Suprapubic skin (tissue), 4 donors: Measurements from ENCODE around the gene SMARCA4. TPM values are rescaled to one million over a fixed set of nuclear protein-coding genes. Genes with fewer than 3 reads are reported as not detected.

Experiments used
- DNase-seq, 2 donors: peaks; one replicate each; pipeline ENCODE4 v3.0.0-alpha.2; 2019; ENCODE audit warnings: low spot score in 2 of 2
- H3K27ac ChIP-seq: fragments of 200-600 bp; sonication (generic); one replicate; pipeline ENCODE4 v1.5.1; 2019
- H3K27me3 ChIP-seq: fragments of 200-600 bp; sonication (generic); one replicate; pipeline ENCODE4 v1.5.1; 2019
- H3K36me3 ChIP-seq: fragments of 200-600 bp; sonication (generic); one replicate; pipeline ENCODE4 v1.5.1; 2019
- H3K4me1 ChIP-seq: fragments of 200-600 bp; sonication (generic); one replicate; pipeline ENCODE4 v1.5.1; 2019
- H3K4me3 ChIP-seq: fragments of 200-600 bp; sonication (generic); one replicate; pipeline ENCODE4 v1.5.1; 2019; ENCODE audit warnings: mild to moderate bottlenecking
- H3K9me3 ChIP-seq: fragments of 200-600 bp; sonication (generic); one replicate; pipeline ENCODE4 v1.5.1; 2019
- CTCF ChIP-seq, 2 donors: fragments of 200-600 bp in 1 of 2; fragments of 450-650 bp in 1 of 2; sonication (generic) in 1 of 2; IDR thresholded peaks; one replicate each; pipeline ENCODE4 v1.5.1; 2016 to 2019; ENCODE audit warnings: antibody characterized with exemption in 2 of 2, mild to moderate bottlenecking in 1 of 2, moderate library complexity in 1 of 2
- EP300 ChIP-seq: sonication (generic); formaldehyde crosslinking; IDR thresholded peaks from one replicate; pipeline ENCODE4 v1.6.1; 2017; ENCODE audit warnings: antibody characterized with exemption
- POLR2A ChIP-seq, 2 donors: fragments of 450-650 bp; IDR thresholded peaks; one replicate each; pipeline ENCODE4 v1.6.1; 2017; ENCODE audit warnings: antibody characterized with exemption in 2 of 2, mild to moderate bottlenecking in 2 of 2, moderate library complexity in 2 of 2
- POLR2AphosphoS5 ChIP-seq, 3 donors: sonication (generic); formaldehyde crosslinking; IDR thresholded peaks; one replicate each; pipeline ENCODE4 v1.6.1; 2017; ENCODE audit warnings: antibody characterized with exemption in 3 of 3
- WGBS: methylation state at CpG from one replicate; pipeline ENCODE4 v1.1.5; 2018; 5-methylcytosine and 5-hydroxymethylcytosine counted together
- total RNA-seq, 4 donors: library from RNA; depleted of rRNA; stranded (reverse); fragments of >200 nt; gene quantifications; one replicate each; pipeline ENCODE4 v1.1.0, GENCODE V29; 2016

Gene SMARCA4
- total RNA-seq, 4 donors from 2014 or later, result 85.2 to 142 (median 101) TPM

DNA sequence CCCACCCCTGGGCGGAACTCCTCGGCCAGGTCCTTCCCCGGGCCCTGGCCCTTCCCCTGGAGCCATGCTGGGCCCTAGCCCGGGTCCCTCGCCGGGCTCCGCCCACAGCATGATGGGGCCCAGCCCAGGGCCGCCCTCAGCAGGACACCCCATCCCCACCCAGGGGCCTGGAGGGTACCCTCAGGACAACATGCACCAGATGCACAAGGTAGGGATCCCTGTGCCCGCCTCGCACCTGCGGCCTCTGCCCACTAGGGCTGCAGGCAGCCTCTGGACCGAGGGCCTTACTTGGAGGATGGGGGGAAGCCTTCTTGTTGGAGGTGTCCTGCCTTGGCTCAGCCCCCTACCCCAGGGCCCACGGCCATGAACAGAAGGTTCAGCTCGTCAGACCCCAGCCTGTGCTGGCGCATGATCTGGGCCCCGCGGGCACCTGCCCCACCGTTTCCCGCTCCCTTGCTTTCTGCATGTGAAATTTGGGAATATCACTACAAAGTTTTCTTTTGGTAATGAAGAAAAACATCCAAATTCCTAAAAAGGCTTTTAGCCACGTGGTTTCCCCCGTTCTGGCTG lies 23.4 kb downstream of the SMARCA4 start:
- peaks cover 54% of the 10 kb centered on the region for H3K36me3 ChIP-seq
- no peaks in the 10 kb centered on the region for H3K27me3 ChIP-seq
- no peak overlapping the region for H3K27ac ChIP-seq
- no peak for DNase-seq
- H3K4me1 ChIP-seq, result no peaks in the 10 kb centered on the region
- H3K9me3 ChIP-seq, result no peaks in the 10 kb centered on the region
- WGBS, result 92% methylated on average over 9 of the region's 21 CpGs
- TF ChIP-seq POLR2AphosphoS5 (IDR thresholded peaks at IDR 0.05) (no peak), EP300 (no peak), CTCF (IDR thresholded peaks at IDR 0.05) (no peak), POLR2A (IDR thresholded peaks at IDR 0.05) (no peak)
- no peak overlapping the region for H3K4me3 ChIP-seq

GRCh38 chr19:10985502-10985901 lies 24.7 kb downstream of the SMARCA4 start:
- Histone ChIP-seq H3K36me3 (peaks cover 66% of the 10 kb centered on the region), H3K4me3 (no peak overlapping the region), H3K9me3 (no peaks in the 10 kb centered on the region), H3K4me1 (no peaks in the 10 kb centered on the region), H3K27ac (no peak overlapping the region), H3K27me3 (no peaks in the 10 kb centered on the region)
- WGBS, result 90% methylated on average over 9 of the region's 10 CpGs
- DNase-seq, result no peak
- TF ChIP-seq POLR2AphosphoS5 (IDR thresholded peaks at IDR 0.05) (no peak), POLR2A (IDR thresholded peaks at IDR 0.05) (no peak), CTCF (IDR thresholded peaks at IDR 0.05) (no peak)

GRCh38 chr19:10986301-10987127 lies 25.7 kb downstream of the SMARCA4 start:
- peaks cover 76% of the 10 kb centered on the region for H3K36me3 ChIP-seq
- no peaks in the 10 kb centered on the region for H3K9me3 ChIP-seq
- no peak for DNase-seq
- H3K4me3 ChIP-seq, result no peak overlapping the region
- H3K4me1 ChIP-seq, result no peaks in the 10 kb centered on the region
- TF ChIP-seq EP300 (no peak), POLR2A (IDR thresholded peaks at IDR 0.05) (no peak), POLR2AphosphoS5 (IDR thresholded peaks at IDR 0.05) (no peak), CTCF (IDR thresholded peaks at IDR 0.05) (no peak)
- WGBS, result 86% methylated on average over 4 of the region's 32 CpGs
- no peaks in the 10 kb centered on the region for H3K27me3 ChIP-seq
- no peak overlapping the region for H3K27ac ChIP-seq

DNA sequence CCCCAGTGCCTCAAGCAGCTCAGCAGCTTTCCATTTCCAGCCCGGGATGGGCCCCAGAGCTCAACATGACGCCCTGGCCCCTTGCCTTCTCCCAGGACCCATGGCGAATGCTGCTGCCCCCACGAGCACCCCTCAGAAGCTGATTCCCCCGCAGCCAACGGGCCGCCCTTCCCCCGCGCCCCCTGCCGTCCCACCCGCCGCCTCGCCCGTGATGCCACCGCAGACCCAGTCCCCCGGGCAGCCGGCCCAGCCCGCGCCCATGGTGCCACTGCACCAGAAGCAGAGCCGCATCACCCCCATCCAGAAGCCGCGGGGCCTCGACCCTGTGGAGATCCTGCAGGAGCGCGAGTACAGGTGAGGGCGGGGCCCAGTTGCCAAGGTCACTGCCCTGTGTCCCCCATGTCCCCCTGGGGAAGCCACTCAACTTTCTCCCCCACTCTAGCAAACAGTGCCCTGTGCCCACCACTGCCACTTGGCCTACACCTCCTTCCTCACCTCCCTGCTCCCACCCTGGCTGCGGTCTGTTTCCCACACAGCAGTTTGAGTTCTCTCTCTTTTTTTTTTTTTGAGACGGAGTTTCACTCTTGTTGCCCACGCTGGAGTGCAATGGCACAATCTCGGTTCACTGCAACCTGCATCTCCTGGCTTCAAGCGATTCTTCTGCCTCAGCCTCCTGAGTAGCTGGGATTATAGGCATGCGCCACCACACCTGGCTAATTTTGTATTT lies 26.9 kb downstream of the SMARCA4 start:
- 91% methylated on average over 24 of the region's 32 CpGs for WGBS
- DNase-seq, result no peak
- H3K36me3 ChIP-seq, result peaks cover 87% of the 10 kb centered on the region

More for the DNA sequence above, 26.9 kb downstream of the SMARCA4 start:
- Histone ChIP-seq H3K27me3 (no peaks in the 10 kb centered on the region), H3K9me3 (no peaks in the 10 kb centered on the region), H3K4me3 (no peak overlapping the region), H3K4me1 (no peaks in the 10 kb centered on the region), H3K27ac (no peak overlapping the region)
- no peak for TF ChIP-seq EP300
- TF ChIP-seq CTCF (IDR thresholded peaks at IDR 0.05), result no peak
- TF ChIP-seq POLR2A (IDR thresholded peaks at IDR 0.05), result no peak
- TF ChIP-seq POLR2AphosphoS5 (IDR thresholded peaks at IDR 0.05), result no peak
